ENCODE data around the gene LSM12.
"Not testable (repeated sequence)": the region's sequence is repeated elsewhere in the genome, so short reads cannot be mapped to it uniquely, and the experiment has no call there.

Gene LSM12

GRCh38 chr17:44024271-44024663 lies 42.2 kb downstream of the LSM12 start:
- no peak for ATAC-seq (ENCODE audit: low read depth)
- H3K27me3 Mint-ChIP-seq = no peaks in the 10 kb centered on the region
- no peak overlapping the region for H3K4me3 Mint-ChIP-seq
- DNase-seq (ENCODE audit: low spot score in 2 of 2) = no peak
- H3K9me3 Mint-ChIP-seq = no peaks in the 10 kb centered on the region
- H3K27ac Mint-ChIP-seq = no peak overlapping the region
- peaks cover 2% of the 10 kb centered on the region for H3K4me1 Mint-ChIP-seq
- H3K36me3 Mint-ChIP-seq = peaks cover 6% of the 10 kb centered on the region

DNA sequence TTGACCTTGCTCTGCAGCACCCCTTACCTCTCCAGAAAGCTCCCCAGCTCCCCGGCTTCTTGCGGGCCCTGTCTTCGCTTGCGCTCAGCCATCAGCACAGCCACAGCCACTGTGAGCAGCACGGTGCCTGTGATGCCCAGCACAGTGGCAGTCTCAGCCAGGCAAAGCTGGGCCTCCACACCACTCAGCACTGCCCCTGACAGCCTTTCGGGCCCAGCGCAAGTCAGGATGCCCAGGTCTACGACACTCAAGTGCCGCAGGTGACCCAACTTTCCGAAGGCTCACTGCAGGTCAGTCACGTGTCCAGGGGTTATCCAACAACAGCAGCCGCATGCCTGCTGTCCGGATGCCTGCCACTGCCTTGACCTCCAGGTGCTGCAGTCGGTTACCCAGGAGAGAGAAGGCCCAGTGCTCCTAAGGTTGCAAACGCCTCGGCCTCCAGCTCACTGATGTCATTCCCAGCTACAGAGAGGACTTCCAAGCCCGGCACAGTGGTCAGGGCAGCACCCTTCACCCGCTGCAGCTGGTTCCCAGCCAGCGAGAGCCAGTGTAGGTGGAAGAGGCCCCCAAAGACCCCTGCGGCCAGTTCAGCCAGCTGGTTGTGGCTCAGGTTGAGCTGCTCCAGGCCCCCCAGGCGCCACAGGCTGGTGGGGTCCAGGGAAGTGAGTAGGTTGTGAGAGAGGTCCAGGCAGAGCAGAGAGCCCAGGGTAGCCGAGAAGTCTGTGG lies 42.8 kb downstream of the LSM12 start:
- ATAC-seq (ENCODE audit: low read depth) (no peak), DNase-seq (ENCODE audit: low spot score in 2 of 2) (no peak)
- no peaks in the 10 kb centered on the region for H3K9me3 Mint-ChIP-seq
- H3K4me3 Mint-ChIP-seq = no peak overlapping the region
- peaks cover 4% of the 10 kb centered on the region for H3K36me3 Mint-ChIP-seq
- no peaks in the 10 kb centered on the region for H3K4me1 Mint-ChIP-seq
- no peaks in the 10 kb centered on the region for H3K27me3 Mint-ChIP-seq
- H3K27ac Mint-ChIP-seq = no peak overlapping the region

DNA sequence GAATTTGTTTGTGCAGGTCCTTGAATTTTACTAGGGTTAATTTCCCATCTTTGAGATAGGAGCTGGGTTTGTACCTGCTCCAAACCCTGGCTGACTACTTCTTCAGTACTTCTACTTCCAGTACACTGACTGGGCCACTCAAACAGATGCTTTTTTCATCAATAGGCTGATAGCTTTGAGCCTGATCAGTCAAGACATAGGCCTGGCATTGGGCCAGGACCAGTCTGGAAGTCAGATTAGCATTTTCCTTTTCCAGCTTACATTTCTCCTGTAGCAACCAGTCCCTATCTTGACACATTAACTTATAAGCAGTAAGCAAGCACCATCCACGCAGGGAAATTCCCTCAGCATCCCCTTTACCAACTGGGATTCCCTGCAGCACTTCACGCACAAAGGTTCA lies 44.2 kb downstream of the LSM12 start:
- H3K36me3 Mint-ChIP-seq = peaks cover 4% of the 10 kb centered on the region
- H3K4me1 Mint-ChIP-seq = no peaks in the 10 kb centered on the region
- DNase-seq (ENCODE audit: low spot score in 2 of 2) (no peak), ATAC-seq (ENCODE audit: low read depth) (no peak)
- no peaks in the 10 kb centered on the region for H3K27me3 Mint-ChIP-seq
- no peak overlapping the region for H3K4me3 Mint-ChIP-seq
- no peaks in the 10 kb centered on the region for H3K9me3 Mint-ChIP-seq
- no peak overlapping the region for H3K27ac Mint-ChIP-seq

GRCh38 chr17:44021227-44021626 lies 45.2 kb downstream of the LSM12 start:
- ATAC-seq (ENCODE audit: low read depth); H3K9me3 Mint-ChIP-seq; H3K36me3 Mint-ChIP-seq; H3K27ac Mint-ChIP-seq; H3K4me1 Mint-ChIP-seq; DNase-seq (ENCODE audit: low spot score in 2 of 2); H3K4me3 Mint-ChIP-seq; H3K27me3 Mint-ChIP-seq: not testable (repeated sequence)

DNA sequence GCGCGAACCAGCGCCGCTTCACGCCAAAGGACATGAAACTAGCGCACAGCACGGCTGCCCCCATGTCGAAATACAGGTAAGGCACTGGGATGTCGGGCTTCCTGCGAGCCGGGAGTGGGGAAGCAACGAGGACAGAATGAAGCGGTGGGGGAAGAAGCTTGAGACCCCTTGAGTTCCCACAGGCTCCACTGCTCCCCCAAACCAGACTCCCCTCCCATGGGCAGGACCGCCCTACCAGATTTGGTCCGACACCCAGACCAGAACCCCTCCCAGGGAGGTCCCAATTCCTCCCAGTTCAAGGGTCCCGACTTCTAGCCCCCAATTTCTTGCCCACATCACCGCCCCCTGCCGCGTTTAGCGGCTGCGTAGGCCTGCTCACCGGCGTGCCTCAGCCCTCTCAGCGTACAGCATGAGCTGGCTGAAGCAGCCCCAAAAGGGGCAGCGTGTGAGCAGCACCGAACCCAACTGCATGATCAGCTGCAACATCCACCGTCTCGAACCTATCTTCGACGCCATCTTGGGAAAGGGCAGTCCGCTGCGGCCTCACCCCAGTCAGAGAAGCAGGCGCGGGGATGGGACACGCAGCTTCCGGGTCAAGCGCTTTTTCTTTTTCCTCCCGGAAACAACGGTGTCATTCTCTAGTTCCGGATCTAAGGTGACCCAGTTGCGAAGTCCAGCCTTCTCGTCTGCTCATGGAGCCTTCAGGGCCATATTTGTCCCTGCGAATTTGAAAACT lies 51.9 kb downstream of the LSM12 start, which contains the start of gene TMEM101:
TSS of gene TMEM101 (minus strand) at position 527 of the 736 bp plus-strand sequence. CDS start at position 516, 11 bp downstream.
- ATAC-seq (ENCODE audit: low read depth) (peak; percentile 100), DNase-seq (ENCODE audit: low spot score in 2 of 2) (peak; percentile 76 to 83)
- Mint-ChIP-seq H3K4me1 (peaks cover 9% of the 10 kb centered on the region), H3K27me3 (no peaks in the 10 kb centered on the region), H3K4me3 (peak within 1 kb of the TSS; percentile 99), H3K27ac (peak within 1 kb of the TSS; percentile 73), H3K9me3 (no peaks in the 10 kb centered on the region), H3K36me3 (peaks cover 8% of the 10 kb centered on the region)

GRCh38 chr17:44014133-44014436 lies 52.4 kb downstream of the LSM12 start:
- no peak for DNase-seq (ENCODE audit: low spot score in 2 of 2)

GRCh38 chr17:44012874-44013273 lies 53.6 kb downstream of the LSM12 start:
- DNase-seq (ENCODE audit: low spot score in 2 of 2) (no peak), ATAC-seq (ENCODE audit: low read depth) (no peak)
- Mint-ChIP-seq H3K4me1 (peaks cover 14% of the 10 kb centered on the region), H3K27me3 (no peaks in the 10 kb centered on the region), H3K27ac (no peak overlapping the region), H3K9me3 (no peaks in the 10 kb centered on the region), H3K4me3 (no peak overlapping the region), H3K36me3 (peaks cover 9% of the 10 kb centered on the region)

More at GRCh38 chr17:44014133-44014436, 52.4 kb downstream of the LSM12 start:
- Mint-ChIP-seq H3K4me1 (peaks cover 9% of the 10 kb centered on the region), H3K9me3 (no peaks in the 10 kb centered on the region), H3K36me3 (peaks cover 9% of the 10 kb centered on the region), H3K27ac (peak overlapping the region; percentile 73), H3K27me3 (no peaks in the 10 kb centered on the region), H3K4me3 (peak overlapping the region; percentile 99)
- no peak for ATAC-seq (ENCODE audit: low read depth)

DNA sequence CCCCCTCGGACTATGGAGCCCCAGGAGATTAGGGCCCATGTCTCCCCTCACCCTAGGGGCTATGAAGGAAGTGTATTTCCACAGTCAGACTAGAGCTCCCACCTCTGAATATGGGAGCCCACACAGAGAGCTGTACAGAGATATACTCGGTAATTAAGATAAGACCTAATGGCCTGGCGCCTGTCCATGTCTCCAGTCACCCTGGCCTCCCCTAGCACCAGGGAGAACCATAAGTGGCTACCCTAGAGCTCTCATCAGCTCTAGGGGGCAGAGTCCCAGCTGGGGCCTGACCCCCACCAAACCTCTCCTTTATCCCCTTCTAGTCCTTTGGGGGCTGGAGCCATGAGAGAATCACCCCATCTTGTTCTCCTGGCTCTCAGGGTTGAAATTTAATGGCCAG lies 54.1 kb downstream of the LSM12 start:
- DNase-seq (ENCODE audit: low spot score in 2 of 2) (no peak), ATAC-seq (ENCODE audit: low read depth) (no peak)
- H3K27ac Mint-ChIP-seq = no peak overlapping the region
- H3K9me3 Mint-ChIP-seq = no peaks in the 10 kb centered on the region
- no peak overlapping the region for H3K4me3 Mint-ChIP-seq
- H3K36me3 Mint-ChIP-seq = peaks cover 9% of the 10 kb centered on the region
- peaks cover 17% of the 10 kb centered on the region for H3K4me1 Mint-ChIP-seq
- H3K27me3 Mint-ChIP-seq = no peaks in the 10 kb centered on the region

DNA sequence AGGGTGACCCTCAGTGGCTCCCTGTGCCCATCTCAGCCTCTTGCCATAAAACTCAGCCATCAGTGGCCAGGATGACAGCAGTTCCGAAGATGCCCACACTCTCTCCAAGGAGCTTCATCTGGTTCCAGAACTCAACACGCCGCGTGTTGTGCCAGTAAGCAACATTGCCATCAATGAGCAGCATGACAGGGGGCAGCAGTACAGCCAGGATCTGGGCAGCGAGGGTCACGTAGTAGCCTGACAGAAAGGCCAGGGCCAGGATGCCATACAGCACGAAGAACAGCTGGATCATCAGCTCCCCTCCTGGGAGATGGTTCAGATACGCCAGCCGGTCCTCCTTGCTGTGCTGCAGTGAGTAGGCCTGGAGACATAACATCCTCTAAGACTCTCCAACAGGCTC lies 54.6 kb downstream of the LSM12 start:
- Mint-ChIP-seq H3K9me3 (no peaks in the 10 kb centered on the region), H3K36me3 (peaks cover 9% of the 10 kb centered on the region), H3K4me3 (no peak overlapping the region), H3K27ac (no peak overlapping the region), H3K27me3 (no peaks in the 10 kb centered on the region), H3K4me1 (peaks cover 19% of the 10 kb centered on the region)
- ATAC-seq (ENCODE audit: low read depth) (no peak), DNase-seq (ENCODE audit: low spot score in 2 of 2) (no peak)

GRCh38 chr17:44010966-44011647 lies 55.4 kb downstream of the LSM12 start:
- H3K27ac Mint-ChIP-seq = no peak overlapping the region
- no peak for ATAC-seq (ENCODE audit: low read depth)
- DNase-seq (ENCODE audit: low spot score in 2 of 2) = no peak

DNA sequence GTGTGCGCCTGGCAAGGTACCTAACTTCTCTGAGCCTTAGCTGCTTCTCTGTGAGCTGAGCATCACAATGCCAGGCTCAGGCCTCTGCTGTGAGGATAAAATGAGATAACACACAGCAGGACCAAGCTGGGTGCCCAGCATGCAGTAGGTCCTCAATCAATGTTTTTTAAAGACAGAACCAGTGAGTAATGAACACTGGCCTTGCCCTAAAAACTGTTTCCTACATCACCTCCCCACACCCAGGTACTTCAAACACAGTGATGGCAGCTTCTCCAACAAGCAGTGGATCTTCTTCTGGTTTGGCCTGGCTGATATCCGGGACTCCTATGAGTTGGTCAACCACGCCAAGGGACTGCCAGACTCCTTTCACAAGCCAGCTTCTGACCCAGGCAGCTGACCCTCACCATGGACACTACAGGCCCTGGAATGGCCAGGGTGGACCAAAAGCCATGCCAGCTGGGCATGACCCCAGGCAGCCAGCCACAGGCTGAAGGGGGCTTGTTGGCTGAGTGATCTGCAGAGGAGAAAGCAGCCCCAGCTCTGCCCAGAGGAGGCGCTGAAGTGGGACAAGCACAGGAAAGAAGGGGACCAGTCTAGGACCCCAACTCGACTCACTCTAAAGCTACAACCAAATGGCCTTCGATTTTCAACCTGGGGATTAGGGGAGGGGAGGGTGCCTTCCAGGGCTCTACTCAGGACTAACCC lies 58.1 kb downstream of the LSM12 start:
- Mint-ChIP-seq H3K27ac (no peak overlapping the region), H3K4me3 (peak overlapping the region; percentile 80), H3K4me1 (peaks cover 19% of the 10 kb centered on the region), H3K27me3 (peaks cover 4% of the 10 kb centered on the region), H3K9me3 (no peaks in the 10 kb centered on the region), H3K36me3 (peaks cover 9% of the 10 kb centered on the region)
- ATAC-seq (ENCODE audit: low read depth) (no peak), DNase-seq (ENCODE audit: low spot score in 2 of 2) (no peak)

More at GRCh38 chr17:44010966-44011647, 55.4 kb downstream of the LSM12 start:
- Mint-ChIP-seq H3K27me3 (peaks cover 1% of the 10 kb centered on the region), H3K4me3 (no peak overlapping the region), H3K36me3 (peaks cover 9% of the 10 kb centered on the region), H3K4me1 (peaks cover 23% of the 10 kb centered on the region), H3K9me3 (no peaks in the 10 kb centered on the region)

- DNase-seq (ENCODE audit: low spot score in 2 of 2) (peak in 1 of 2 donors; percentile 22), ATAC-seq (ENCODE audit: low read depth) (no peak)
- Mint-ChIP-seq H3K27me3 (peaks cover 4% of the 10 kb centered on the region), H3K36me3 (peaks cover 9% of the 10 kb centered on the region), H3K4me3 (peak overlapping the region; percentile 80), H3K4me1 (peaks cover 19% of the 10 kb centered on the region), H3K27ac (no peak overlapping the region), H3K9me3 (no peaks in the 10 kb centered on the region)
Measured at GRCh38 chr17:44007346-44008204, 58.9 kb downstream of the LSM12 start.
